A549 (cell line): ENCODE measurements around the gene PTGES.

Source experiments
- CBX2 ChIP-seq: fragments of 200-600 bp; sonication (generic); IDR thresholded peaks from 2 replicates; pipeline ENCODE4 v1.6.1; 2016; ENCODE audit warnings: low read depth, mild to moderate bottlenecking, borderline replicate concordance
- EP300 ChIP-seq, 2 experiments: fragments of >200 bp; sonication (Bioruptor Twin); formaldehyde crosslinking; IDR thresholded peaks; 2 replicates in 1 of 2; 3 replicates in 1 of 2; pipeline ENCODE4 v1.6.1; 2016 to 2017
- POLR2A ChIP-seq: IDR thresholded peaks from 2 replicates; pipeline ENCODE4 v1.6.1; 2012; ENCODE audit warnings: mild to moderate bottlenecking, low read length
- RFX5 ChIP-seq: fragments of 450-650 bp; IDR thresholded peaks from 2 replicates; pipeline ENCODE4 v1.7.1; 2014; ENCODE audit warnings: antibody characterized with exemption, mild to moderate bottlenecking, moderate library complexity
- TF ChIP-seq, protein P1 (sequence below): fragments of 200-600 bp; sonication (generic); IDR thresholded peaks from 2 replicates; pipeline ENCODE4 v1.6.1; 2016; ENCODE audit warnings: antibody characterized with exemption, mild to moderate bottlenecking, moderate library complexity
- TF ChIP-seq, protein P2 (sequence below): fragments of >200 bp; sonication (Bioruptor Twin); formaldehyde crosslinking; IDR thresholded peaks from 3 replicates; pipeline ENCODE4 v1.5.1; 2016

DNA sequence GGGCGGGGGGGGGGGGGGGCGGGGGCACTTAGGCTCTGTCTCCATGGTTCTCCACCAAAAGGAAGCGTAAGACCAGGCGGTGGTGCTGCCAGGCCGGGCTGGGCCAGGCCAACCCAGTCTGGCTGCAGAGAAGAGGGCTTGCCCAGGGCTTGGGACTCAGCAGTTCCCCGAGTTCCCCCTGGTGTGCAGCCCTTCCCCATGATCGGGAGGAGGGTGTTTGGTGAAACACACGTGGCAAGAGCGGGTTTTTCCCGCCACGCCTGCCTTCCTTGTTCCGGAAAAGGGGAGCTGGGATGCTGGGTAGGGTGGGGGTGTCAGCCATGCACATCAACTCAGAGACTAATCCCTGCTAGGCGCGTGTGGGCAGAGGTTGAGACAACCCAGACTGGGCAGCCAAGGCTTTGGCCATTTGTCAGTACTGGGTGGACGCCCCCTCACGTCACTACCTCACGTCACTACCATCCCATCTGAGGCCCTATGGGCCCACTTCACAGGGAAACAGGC, 54.5 kb downstream of the PTGES start:
- TF ChIP-seq RFX5 (no peak), EP300 (IDR thresholded peaks at IDR 0.05) (no peak), POLR2A (no peak), CBX2 (no peak)
- TF ChIP-seq, protein P1, sequence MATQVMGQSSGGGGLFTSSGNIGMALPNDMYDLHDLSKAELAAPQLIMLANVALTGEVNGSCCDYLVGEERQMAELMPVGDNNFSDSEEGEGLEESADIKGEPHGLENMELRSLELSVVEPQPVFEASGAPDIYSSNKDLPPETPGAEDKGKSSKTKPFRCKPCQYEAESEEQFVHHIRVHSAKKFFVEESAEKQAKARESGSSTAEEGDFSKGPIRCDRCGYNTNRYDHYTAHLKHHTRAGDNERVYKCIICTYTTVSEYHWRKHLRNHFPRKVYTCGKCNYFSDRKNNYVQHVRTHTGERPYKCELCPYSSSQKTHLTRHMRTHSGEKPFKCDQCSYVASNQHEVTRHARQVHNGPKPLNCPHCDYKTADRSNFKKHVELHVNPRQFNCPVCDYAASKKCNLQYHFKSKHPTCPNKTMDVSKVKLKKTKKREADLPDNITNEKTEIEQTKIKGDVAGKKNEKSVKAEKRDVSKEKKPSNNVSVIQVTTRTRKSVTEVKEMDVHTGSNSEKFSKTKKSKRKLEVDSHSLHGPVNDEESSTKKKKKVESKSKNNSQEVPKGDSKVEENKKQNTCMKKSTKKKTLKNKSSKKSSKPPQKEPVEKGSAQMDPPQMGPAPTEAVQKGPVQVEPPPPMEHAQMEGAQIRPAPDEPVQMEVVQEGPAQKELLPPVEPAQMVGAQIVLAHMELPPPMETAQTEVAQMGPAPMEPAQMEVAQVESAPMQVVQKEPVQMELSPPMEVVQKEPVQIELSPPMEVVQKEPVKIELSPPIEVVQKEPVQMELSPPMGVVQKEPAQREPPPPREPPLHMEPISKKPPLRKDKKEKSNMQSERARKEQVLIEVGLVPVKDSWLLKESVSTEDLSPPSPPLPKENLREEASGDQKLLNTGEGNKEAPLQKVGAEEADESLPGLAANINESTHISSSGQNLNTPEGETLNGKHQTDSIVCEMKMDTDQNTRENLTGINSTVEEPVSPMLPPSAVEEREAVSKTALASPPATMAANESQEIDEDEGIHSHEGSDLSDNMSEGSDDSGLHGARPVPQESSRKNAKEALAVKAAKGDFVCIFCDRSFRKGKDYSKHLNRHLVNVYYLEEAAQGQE = no peak
- TF ChIP-seq, protein P2, sequence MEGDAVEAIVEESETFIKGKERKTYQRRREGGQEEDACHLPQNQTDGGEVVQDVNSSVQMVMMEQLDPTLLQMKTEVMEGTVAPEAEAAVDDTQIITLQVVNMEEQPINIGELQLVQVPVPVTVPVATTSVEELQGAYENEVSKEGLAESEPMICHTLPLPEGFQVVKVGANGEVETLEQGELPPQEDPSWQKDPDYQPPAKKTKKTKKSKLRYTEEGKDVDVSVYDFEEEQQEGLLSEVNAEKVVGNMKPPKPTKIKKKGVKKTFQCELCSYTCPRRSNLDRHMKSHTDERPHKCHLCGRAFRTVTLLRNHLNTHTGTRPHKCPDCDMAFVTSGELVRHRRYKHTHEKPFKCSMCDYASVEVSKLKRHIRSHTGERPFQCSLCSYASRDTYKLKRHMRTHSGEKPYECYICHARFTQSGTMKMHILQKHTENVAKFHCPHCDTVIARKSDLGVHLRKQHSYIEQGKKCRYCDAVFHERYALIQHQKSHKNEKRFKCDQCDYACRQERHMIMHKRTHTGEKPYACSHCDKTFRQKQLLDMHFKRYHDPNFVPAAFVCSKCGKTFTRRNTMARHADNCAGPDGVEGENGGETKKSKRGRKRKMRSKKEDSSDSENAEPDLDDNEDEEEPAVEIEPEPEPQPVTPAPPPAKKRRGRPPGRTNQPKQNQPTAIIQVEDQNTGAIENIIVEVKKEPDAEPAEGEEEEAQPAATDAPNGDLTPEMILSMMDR = no peak
